Colonic mucosa (tissue), 4 donors: ENCODE results near the gene MAEL. TPM values are rescaled to one million over a fixed set of nuclear protein-coding genes. Genes with fewer than 3 reads are reported as not detected.

ENCODE experiments used
- DNase-seq: peaks from one replicate; pipeline ENCODE4 v3.0.0-alpha.2; 2020
- H3K27ac ChIP-seq: fragments of 200-600 bp; one replicate; pipeline ENCODE4 v1.8.0; 2021
- H3K27me3 ChIP-seq: fragments of 200-600 bp; one replicate; pipeline ENCODE4 v1.8.0; 2021
- H3K36me3 ChIP-seq: fragments of 200-600 bp; one replicate; pipeline ENCODE4 v1.8.0; 2021
- H3K4me1 ChIP-seq: fragments of 200-600 bp; one replicate; pipeline ENCODE4 v1.8.0; 2021; ENCODE audit warnings: mild to moderate bottlenecking
- H3K4me3 ChIP-seq: fragments of 200-600 bp; one replicate; pipeline ENCODE4 v1.8.0; 2021
- H3K9ac ChIP-seq, 2 donors: one replicate each; pipeline ENCODE4 v1.7.0; 2013; ENCODE audit warnings: control low read depth in 2 of 2, low read depth in 2 of 2, low read length in 2 of 2
- H3K9me3 ChIP-seq: fragments of 200-600 bp; one replicate; pipeline ENCODE4 v1.8.0; 2021
- intact Hi-C: fragments of 100-400 bp; cut with DNase I; formaldehyde crosslinking; loops from one replicate; pipeline ENCODE4 v1.14.1; 2022
- total RNA-seq, 2 donors: library from RNA; stranded (reverse); fragmentation: NEBNext Ultra II Directional in 1 of 2; extraction: Animal tissue kit (Norgen Biotek cat#: 25700) in 1 of 2; gene quantifications; one replicate each; pipeline ENCODE4 v1.2.1, GENCODE V29; 2021
- TF ChIP-seq, protein P1 (sequence below): fragments of 200-600 bp; IDR thresholded peaks from one replicate; pipeline ENCODE4 v1.8.0; 2022; ENCODE audit warnings: antibody characterized with exemption, mild to moderate bottlenecking
- donor health status: healthy.
- donor health status: DM: no; HTN: no; CAD: no.
- donor health status: DM: no; HTN: no; CAD: no.

Gene MAEL
- not detected for total RNA-seq

- Histone ChIP-seq H3K36me3 (no peaks in the 10 kb centered on the region), H3K9me3 (no peaks in the 10 kb centered on the region), H3K4me1 (no peaks in the 10 kb centered on the region), H3K4me3 (no peak within 1 kb of the TSS), H3K27me3 (no peaks in the 10 kb centered on the region), H3K27ac (no peak within 1 kb of the TSS), H3K9ac (no peak within 1 kb of the TSS)
- DNase-seq, result no peak
- intact Hi-C loops, result loop anchor here (5.0 kb wide), 1 partner anchor 53 kb away; no protein-coding TSS in a partner anchor
- TF ChIP-seq, protein P1, sequence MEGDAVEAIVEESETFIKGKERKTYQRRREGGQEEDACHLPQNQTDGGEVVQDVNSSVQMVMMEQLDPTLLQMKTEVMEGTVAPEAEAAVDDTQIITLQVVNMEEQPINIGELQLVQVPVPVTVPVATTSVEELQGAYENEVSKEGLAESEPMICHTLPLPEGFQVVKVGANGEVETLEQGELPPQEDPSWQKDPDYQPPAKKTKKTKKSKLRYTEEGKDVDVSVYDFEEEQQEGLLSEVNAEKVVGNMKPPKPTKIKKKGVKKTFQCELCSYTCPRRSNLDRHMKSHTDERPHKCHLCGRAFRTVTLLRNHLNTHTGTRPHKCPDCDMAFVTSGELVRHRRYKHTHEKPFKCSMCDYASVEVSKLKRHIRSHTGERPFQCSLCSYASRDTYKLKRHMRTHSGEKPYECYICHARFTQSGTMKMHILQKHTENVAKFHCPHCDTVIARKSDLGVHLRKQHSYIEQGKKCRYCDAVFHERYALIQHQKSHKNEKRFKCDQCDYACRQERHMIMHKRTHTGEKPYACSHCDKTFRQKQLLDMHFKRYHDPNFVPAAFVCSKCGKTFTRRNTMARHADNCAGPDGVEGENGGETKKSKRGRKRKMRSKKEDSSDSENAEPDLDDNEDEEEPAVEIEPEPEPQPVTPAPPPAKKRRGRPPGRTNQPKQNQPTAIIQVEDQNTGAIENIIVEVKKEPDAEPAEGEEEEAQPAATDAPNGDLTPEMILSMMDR, result no peak
Observed at GRCh38 chr1:166988974-166989515, at the start of gene MAEL. Gene MAEL, plus strand, starts transcription at chr1:166989280. Its CDS starts 73 bp downstream, at chr1:166989353.

DNA sequence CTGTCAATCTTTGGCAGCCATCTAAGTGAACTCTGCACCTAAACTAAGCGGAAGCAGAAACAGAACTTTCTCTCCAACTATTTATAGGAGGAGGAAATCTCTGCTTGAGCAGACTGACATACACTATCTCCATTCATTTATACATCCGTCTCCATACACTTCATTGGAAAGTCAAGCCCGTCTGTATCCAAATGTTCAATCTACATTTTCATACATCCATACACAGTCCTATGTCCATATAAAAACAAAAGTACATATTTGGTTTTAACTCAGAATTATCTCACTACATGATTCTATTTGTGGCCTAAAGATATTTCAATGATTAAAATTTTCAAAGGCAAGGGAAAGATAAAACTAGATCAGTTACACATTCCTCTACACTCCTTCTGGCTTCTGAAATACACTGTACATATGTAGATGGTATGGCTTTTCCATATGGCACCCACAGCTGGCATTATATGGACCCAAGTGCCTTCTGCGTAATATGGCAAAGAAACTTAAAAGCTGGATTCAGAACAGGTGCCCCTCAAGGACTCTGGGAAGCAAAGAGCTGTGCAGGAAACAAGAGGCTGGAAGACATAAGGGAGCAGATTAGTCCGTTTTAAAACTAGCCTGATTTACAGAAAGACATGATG is 49.2 kb upstream of the MAEL start:
- Histone ChIP-seq H3K9ac (no peak overlapping the region), H3K9me3 (no peaks in the 10 kb centered on the region), H3K4me1 (no peaks in the 10 kb centered on the region), H3K27ac (no peak overlapping the region), H3K4me3 (no peak overlapping the region), H3K27me3 (no peaks in the 10 kb centered on the region), H3K36me3 (no peaks in the 10 kb centered on the region)
- intact Hi-C loops, result no loop called here
- TF ChIP-seq, protein P1, result no peak
- no peak for DNase-seq

DNA sequence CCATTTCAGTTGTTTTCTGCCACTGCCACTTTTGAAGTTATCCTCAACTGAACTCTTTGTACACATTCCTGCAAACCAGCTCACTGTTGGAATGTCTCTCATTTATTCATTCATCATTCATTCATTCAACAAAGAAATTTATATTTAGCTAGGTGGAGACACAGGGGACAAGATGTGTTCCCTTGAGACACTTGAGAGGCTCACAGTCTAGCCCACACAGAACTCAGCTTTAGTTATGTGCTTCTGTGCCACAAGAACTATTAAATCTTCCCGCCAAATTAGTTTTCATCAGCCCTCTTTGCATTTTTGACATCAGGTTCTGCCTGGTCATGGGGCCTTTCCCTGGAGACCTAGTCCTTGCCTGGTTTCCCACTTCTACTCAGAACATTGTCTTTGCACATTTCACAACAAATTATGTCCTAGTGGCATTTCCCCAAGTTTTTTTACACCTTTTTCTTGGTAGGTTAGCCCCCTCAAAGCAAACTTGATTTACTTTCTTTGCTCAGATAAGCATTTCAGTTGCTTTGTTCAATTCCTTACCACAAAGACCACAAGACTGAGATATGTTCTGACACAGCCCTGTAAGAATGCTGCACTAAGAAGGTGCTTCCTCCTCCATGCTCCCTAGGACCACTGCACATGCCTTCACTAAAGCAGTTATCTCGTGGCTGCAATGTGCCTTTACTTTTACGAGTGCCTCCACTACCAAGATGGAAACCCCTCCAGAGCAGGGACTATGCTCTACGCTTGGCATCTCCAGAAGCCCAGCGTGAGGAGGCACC is 44.7 kb upstream of the MAEL start:
- H3K4me1 ChIP-seq, result no peaks in the 10 kb centered on the region
- TF ChIP-seq, protein P1, result no peak
- no peak for DNase-seq
- no peak overlapping the region for H3K4me3 ChIP-seq
- no peaks in the 10 kb centered on the region for H3K36me3 ChIP-seq
- no peak overlapping the region for H3K9ac ChIP-seq
- H3K9me3 ChIP-seq, result no peaks in the 10 kb centered on the region
- intact Hi-C loops, result no loop called here
- no peak overlapping the region for H3K27ac ChIP-seq
- peaks cover 7% of the 10 kb centered on the region for H3K27me3 ChIP-seq

- no peak overlapping the region for H3K27ac ChIP-seq
- TF ChIP-seq, protein P1, result no peak
- H3K36me3 ChIP-seq, result no peaks in the 10 kb centered on the region
- H3K4me3 ChIP-seq, result no peak overlapping the region
- peaks cover 7% of the 10 kb centered on the region for H3K27me3 ChIP-seq
- intact Hi-C loops, result no loop called here
- no peaks in the 10 kb centered on the region for H3K4me1 ChIP-seq
- no peaks in the 10 kb centered on the region for H3K9me3 ChIP-seq
- no peak overlapping the region for H3K9ac ChIP-seq
- DNase-seq, result no peak
Observed at GRCh38 chr1:166947398-166948043, 41.6 kb upstream of the MAEL start.

DNA sequence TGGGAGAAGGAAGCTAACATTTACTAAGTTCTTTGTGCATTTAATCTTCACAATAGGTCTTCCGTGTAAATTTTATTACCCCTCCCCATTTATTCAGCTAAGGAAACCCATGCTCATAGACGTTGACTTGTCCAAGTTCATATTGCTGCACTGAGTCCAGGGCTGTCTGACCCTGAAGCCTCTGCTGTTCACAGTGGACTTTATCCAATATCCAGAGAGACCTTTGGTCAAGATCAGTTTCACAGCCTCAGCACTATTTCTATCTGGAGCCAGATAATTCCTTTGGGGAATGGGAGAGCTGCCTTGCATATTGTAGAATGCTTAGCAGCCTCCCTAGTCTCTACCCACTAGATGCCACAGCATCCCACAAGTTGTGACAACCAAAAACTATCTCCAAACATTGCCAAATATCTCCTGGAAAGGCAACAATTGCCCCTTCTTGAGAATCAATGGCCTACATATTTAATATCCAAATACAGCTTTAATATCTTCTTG is 40.2 kb upstream of the MAEL start:
- Histone ChIP-seq H3K4me3 (no peak overlapping the region), H3K27me3 (peaks cover 7% of the 10 kb centered on the region), H3K4me1 (no peaks in the 10 kb centered on the region), H3K9ac (no peak overlapping the region), H3K36me3 (no peaks in the 10 kb centered on the region), H3K27ac (no peak overlapping the region), H3K9me3 (no peaks in the 10 kb centered on the region)
- intact Hi-C loops, result no loop called here
- TF ChIP-seq, protein P1, result no peak
- no peak for DNase-seq
